ENCODE data around the gene MS4A3. TPM values are rescaled to one million over a fixed set of nuclear protein-coding genes. Genes with fewer than 3 reads are reported as not detected.
"Not testable (repeated sequence)": the region's sequence is repeated elsewhere in the genome, so short reads cannot be mapped to it uniquely, and the experiment has no call there.

MS4A3 gene
- total RNA-seq, 1 donor from 2014 or later = not detected

GRCh38 chr11:60087239-60087638, 30.8 kb downstream of the MS4A3 start:
- Histone ChIP-seq H3K4me3 (ENCODE audit: low read depth, low read length) (no peak overlapping the region), H3K27me3 (ENCODE audit: control insufficient read depth, insufficient read depth, low read length) (no peaks in the 10 kb centered on the region), H3K36me3 (ENCODE audit: control insufficient read depth, insufficient read depth, low read length) (no peaks in the 10 kb centered on the region)
- TF ChIP-seq CTCF (IDR thresholded peaks at IDR 0.05; ENCODE audit: insufficient read depth, low read length, severe bottlenecking) = no peak
- FAIRE-seq = no peak
- DNase-seq (ENCODE audit: low read depth) = no peak

DNA sequence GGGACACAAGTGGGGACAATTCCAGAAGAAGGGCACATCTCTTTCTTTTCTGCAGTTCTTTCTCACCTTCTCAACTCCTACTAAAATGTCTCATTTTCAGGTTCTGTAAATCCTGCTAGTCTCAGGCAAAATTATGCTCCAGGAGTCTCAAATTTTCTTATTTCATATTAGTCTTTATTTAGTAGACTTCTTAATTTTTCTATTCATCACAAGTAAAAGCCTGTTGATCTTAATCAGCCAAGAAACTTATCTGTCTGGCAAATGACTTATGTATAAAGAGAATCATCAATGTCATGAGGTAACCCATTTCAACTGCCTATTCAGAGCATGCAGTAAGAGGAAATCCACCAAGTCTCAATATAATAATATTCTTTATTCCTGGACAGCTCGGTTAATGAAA, 31.9 kb downstream of the MS4A3 start, which contains the start of gene MS4A2:
MS4A2 (plus strand) TSS at position 301 of the 400 bp plus-strand sequence. CDS start 102 bp downstream, outside the sequence.
- H3K27me3 ChIP-seq (ENCODE audit: control insufficient read depth, insufficient read depth, low read length) = no peaks in the 10 kb centered on the region
- H3K36me3 ChIP-seq (ENCODE audit: control insufficient read depth, insufficient read depth, low read length) = no peaks in the 10 kb centered on the region
- no peak for FAIRE-seq
- no peak for TF ChIP-seq CTCF (IDR thresholded peaks at IDR 0.05; ENCODE audit: insufficient read depth, low read length, severe bottlenecking)
- no peak for DNase-seq (ENCODE audit: low read depth)
- no peak within 1 kb of the TSS for H3K4me3 ChIP-seq (ENCODE audit: low read depth, low read length)

- no peak for FAIRE-seq
- TF ChIP-seq CTCF (IDR thresholded peaks at IDR 0.05; ENCODE audit: insufficient read depth, low read length, severe bottlenecking) = no peak
- H3K4me3 ChIP-seq (ENCODE audit: low read depth, low read length) = no peak overlapping the region
Measured at GRCh38 chr11:60095477-60096120, 39.1 kb downstream of the MS4A3 start.

GRCh38 chr11:60097189-60097588, 40.7 kb downstream of the MS4A3 start:
- TF ChIP-seq CTCF (IDR thresholded peaks at IDR 0.05; ENCODE audit: insufficient read depth, low read length, severe bottlenecking) = no peak
- FAIRE-seq = no peak

More at GRCh38 chr11:60095477-60096120, 39.1 kb downstream of the MS4A3 start:
- no peaks in the 10 kb centered on the region for H3K27me3 ChIP-seq (ENCODE audit: control insufficient read depth, insufficient read depth, low read length)
- no peaks in the 10 kb centered on the region for H3K36me3 ChIP-seq (ENCODE audit: control insufficient read depth, insufficient read depth, low read length)
- no peak for DNase-seq (ENCODE audit: low read depth)

DNA sequence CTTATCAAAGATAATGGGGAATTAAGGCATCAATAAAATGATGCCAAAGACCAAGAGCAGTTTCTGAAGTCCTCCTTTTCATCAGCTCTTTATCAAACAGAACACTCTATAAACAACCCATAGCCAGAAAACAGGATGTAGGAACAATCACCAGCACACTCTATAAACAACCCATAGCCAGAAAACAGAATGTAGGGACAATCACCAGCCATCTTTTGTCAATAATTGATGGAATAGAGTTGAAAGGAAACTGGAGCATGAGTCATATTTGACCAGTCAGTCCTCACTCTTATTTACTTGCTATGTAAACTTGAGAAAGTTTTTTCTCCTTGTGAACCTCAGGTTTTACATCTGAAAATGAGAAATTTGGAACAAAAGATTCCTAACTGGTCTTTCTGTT, 42.0 kb downstream of the MS4A3 start:
- DNase-seq (ENCODE audit: low read depth) (peak; percentile 15), FAIRE-seq (no peak)
- TF ChIP-seq CTCF (IDR thresholded peaks at IDR 0.05; ENCODE audit: insufficient read depth, low read length, severe bottlenecking) = no peak
- Histone ChIP-seq H3K36me3 (ENCODE audit: control insufficient read depth, insufficient read depth, low read length) (no peaks in the 10 kb centered on the region), H3K4me3 (ENCODE audit: low read depth, low read length) (no peak overlapping the region), H3K27me3 (ENCODE audit: control insufficient read depth, insufficient read depth, low read length) (no peaks in the 10 kb centered on the region)

More at GRCh38 chr11:60097189-60097588, 40.7 kb downstream of the MS4A3 start:
- no peaks in the 10 kb centered on the region for H3K36me3 ChIP-seq (ENCODE audit: control insufficient read depth, insufficient read depth, low read length)
- no peak overlapping the region for H3K4me3 ChIP-seq (ENCODE audit: low read depth, low read length)
- no peak for DNase-seq (ENCODE audit: low read depth)
- H3K27me3 ChIP-seq (ENCODE audit: control insufficient read depth, insufficient read depth, low read length) = no peaks in the 10 kb centered on the region

- Histone ChIP-seq H3K36me3 (ENCODE audit: control insufficient read depth, insufficient read depth, low read length) (no peaks in the 10 kb centered on the region), H3K4me3 (ENCODE audit: low read depth, low read length) (no peak overlapping the region), H3K27me3 (ENCODE audit: control insufficient read depth, insufficient read depth, low read length) (no peaks in the 10 kb centered on the region)
- TF ChIP-seq CTCF (IDR thresholded peaks at IDR 0.05; ENCODE audit: insufficient read depth, low read length, severe bottlenecking) = no peak
- no peak for FAIRE-seq
- DNase-seq (ENCODE audit: low read depth) = no peak
Measured at GRCh38 chr11:60100516-60100915, 44.1 kb downstream of the MS4A3 start.

DNA sequence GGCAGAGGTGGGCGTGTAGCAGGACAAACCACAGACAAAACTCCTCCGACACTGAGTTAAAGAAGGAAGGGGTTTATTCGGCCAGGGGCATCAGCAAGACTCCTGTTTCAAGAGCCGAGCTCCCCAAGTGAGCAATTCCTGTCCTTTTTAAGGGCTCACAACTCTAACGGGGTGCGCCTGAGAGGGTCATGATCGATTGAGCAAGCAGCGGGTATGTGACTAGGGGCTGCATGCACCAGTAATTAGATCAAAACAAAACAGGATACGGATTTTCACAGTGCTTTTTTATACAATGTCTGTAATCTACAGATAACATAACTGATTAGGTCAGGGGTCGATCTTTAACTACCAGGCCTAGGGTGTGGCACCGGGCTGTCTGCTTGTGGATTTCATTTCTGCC, 44.9 kb downstream of the MS4A3 start:
- DNase-seq (ENCODE audit: low read depth); H3K27me3 ChIP-seq (ENCODE audit: control insufficient read depth, insufficient read depth, low read length); H3K4me3 ChIP-seq (ENCODE audit: low read depth, low read length); FAIRE-seq; H3K36me3 ChIP-seq (ENCODE audit: control insufficient read depth, insufficient read depth, low read length): not testable (repeated sequence)

DNA sequence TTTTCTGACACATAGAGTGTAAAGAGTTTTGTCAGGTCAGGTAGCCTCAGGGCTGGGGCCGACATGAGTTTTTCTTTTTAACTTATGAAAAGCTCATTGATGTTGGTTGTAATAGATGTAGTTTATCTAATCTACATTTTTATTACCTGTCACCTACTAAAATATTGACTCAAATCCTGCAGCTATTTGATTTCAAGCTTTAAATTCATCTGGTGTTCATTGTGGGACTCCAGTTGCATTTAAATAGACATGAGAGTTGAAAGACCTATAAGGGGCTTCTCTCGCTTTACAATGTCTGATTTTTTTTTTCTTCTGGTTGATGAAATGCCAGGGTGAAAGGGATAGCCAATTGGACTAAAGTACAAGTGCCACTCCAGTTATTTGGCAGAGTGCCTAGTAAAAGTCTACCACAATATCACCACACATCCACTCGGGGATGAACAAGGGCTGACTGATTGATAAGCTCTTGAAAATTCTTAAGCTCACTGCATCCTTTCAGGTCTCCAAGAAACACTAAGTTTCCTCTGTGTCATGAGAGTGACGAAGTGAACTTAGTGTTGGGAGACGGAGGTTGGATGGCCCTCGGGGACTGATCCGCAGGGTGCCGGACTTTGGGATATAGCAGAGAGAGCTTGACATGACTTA, 48.1 kb downstream of the MS4A3 start:
- not testable (repeated sequence) for FAIRE-seq

More for the DNA sequence above, 48.1 kb downstream of the MS4A3 start:
- H3K36me3 ChIP-seq (ENCODE audit: control insufficient read depth, insufficient read depth, low read length); DNase-seq (ENCODE audit: low read depth); H3K27me3 ChIP-seq (ENCODE audit: control insufficient read depth, insufficient read depth, low read length); H3K4me3 ChIP-seq (ENCODE audit: low read depth, low read length): not testable (repeated sequence)

All from bronchial epithelial cell (primary cell).